K562 (cell line): ENCODE data around the gene EIF2S2. TPM values are rescaled to one million over a fixed set of nuclear protein-coding genes. Genes with fewer than 3 reads are reported as not detected.

Experiments
- ARID3B ChIP-seq: fragments of 250-450 bp; sonication (Bioruptor Pico); IDR thresholded peaks from 2 replicates; pipeline ENCODE4 v1.4.0; 2020; ENCODE audit warnings: borderline replicate concordance
- EZH2 ChIP-seq: IDR thresholded peaks from 2 replicates; pipeline ENCODE4 v1.6.1; 2012; ENCODE audit warnings: low read depth, mild to moderate bottlenecking, inconsistent platforms, low read length, borderline replicate concordance
- GABPA ChIP-seq: fragments of 200-800 bp; sonication (Bioruptor generic); conservative IDR thresholded peaks from 2 replicates; pipeline ENCODE4 v1.6.1; 2016; ENCODE audit warnings: low read depth, missing genetic modification characterization, missing compliant biosample characterization
- L3MBTL2 ChIP-seq: fragments of 450-650 bp; IDR thresholded peaks from 2 replicates; pipeline ENCODE4 v1.6.1; 2016; ENCODE audit warnings: mild to moderate bottlenecking, moderate library complexity
- MTA2 ChIP-seq: fragments of 450-650 bp; IDR thresholded peaks from 2 replicates; pipeline ENCODE4 v1.6.1; 2016; ENCODE audit warnings: low read depth
- NEUROD1 ChIP-seq: fragments of 150-350 bp; IDR thresholded peaks from 2 replicates; pipeline ENCODE4 v1.6.1; 2014; ENCODE audit warnings: borderline replicate concordance, low read length, low read depth; ENCODE audit not compliant: partially characterized antibody
- RAD21 ChIP-seq, 2 experiments: fragments of 250-450 bp in 1 of 2; fragments of 450-650 bp in 1 of 2; sonication (Bioruptor Pico) in 1 of 2; formaldehyde crosslinking in 1 of 2; IDR thresholded peaks in 1 of 2; conservative IDR thresholded peaks in 1 of 2; 2 replicates each; pipeline versions ENCODE4 v1.4.0 to v1.8.0; 2020 to 2022; ENCODE audit warnings: mild to moderate bottlenecking in 2 of 2, moderate library complexity in 1 of 2
- REST ChIP-seq, 2 experiments: fragments of 450-650 bp; formaldehyde crosslinking in 1 of 2; IDR thresholded peaks; 2 replicates each; pipeline versions ENCODE4 v1.4.0 to v1.6.1; 2014 to 2020; ENCODE audit warnings: mild to moderate bottlenecking in 2 of 2, borderline replicate concordance in 1 of 2, low read depth in 1 of 2
- RFX5 ChIP-seq: IDR thresholded peaks from 2 replicates; pipeline ENCODE4 v1.6.1; 2011; ENCODE audit warnings: low read depth, mild to moderate bottlenecking, improper control_type of control experiment, low read length
- TEAD4 ChIP-seq, 2 experiments: sonication (generic) in 1 of 2; formaldehyde crosslinking in 1 of 2; IDR thresholded peaks; 2 replicates each; pipeline versions ENCODE4 v1.6.1 to v1.8.0; 2012 to 2022; ENCODE audit warnings: borderline replicate concordance in 1 of 2, inconsistent platforms in 1 of 2, low read length in 1 of 2, mild to moderate bottlenecking in 1 of 2, missing genetic modification reagents in 1 of 2
- ZEB2 ChIP-seq: fragments of 450-650 bp; IDR thresholded peaks from 2 replicates; pipeline ENCODE4 v1.6.1; 2016
- ZFP1 ChIP-seq: fragments of 450-650 bp; formaldehyde crosslinking; IDR thresholded peaks from 2 replicates; pipeline ENCODE4 v1.4.0; 2020; ENCODE audit warnings: mild to moderate bottlenecking, mixed read lengths
- ZNF77 ChIP-seq: fragments of 250-450 bp; sonication (Bioruptor Pico); IDR thresholded peaks from 2 replicates; pipeline ENCODE4 v1.5.0; 2020
- polyA plus RNA-seq, 8 experiments: library from polyadenylated mRNA; depleted of rRNA in 4 of 8; stranded (reverse) in 5 of 8; unstranded in 3 of 8; fragments of >200 nt; fragmentation: Nextera tagmentation in 2 of 8; fragmentation: Illumina TruSeq in 1 of 8; extraction: Ambion mirVana in 2 of 8; extraction: Trizol in 1 of 8; gene quantifications; 2 replicates each; pipeline versions ENCODE4 v1.2.1 to v1.2.3, GENCODE V29; 2011 to 2014; ENCODE audit warnings: inconsistent platforms in 1 of 8, missing spikeins in 1 of 8
- total RNA-seq, 7 experiments: library from RNA; depleted of rRNA in 6 of 7; stranded (reverse); fragments of >200 nt in 6 of 7; fragmentation: Illumina TruSeq in 2 of 7; extraction: Trizol in 2 of 7; gene quantifications; 2 replicates each; pipeline versions ENCODE4 v1.2.1 to v1.2.3, GENCODE V29; 2011 to 2021; ENCODE audit warnings: low replicate concordance in 1 of 7
- TF ChIP-seq, protein P1 (sequence below): IDR thresholded peaks from 2 replicates; pipeline ENCODE4 v1.6.1; 2011; ENCODE audit not compliant: insufficient read length; ENCODE audit errors: extremely low read depth

EIF2S2 gene
- total and polyA plus RNA-seq, 9 of the 15 experiments (the other 6 are each of a cell fraction or from before 2014, with no cell fraction given), result 79.7 to 220 (median 154) TPM

DNA sequence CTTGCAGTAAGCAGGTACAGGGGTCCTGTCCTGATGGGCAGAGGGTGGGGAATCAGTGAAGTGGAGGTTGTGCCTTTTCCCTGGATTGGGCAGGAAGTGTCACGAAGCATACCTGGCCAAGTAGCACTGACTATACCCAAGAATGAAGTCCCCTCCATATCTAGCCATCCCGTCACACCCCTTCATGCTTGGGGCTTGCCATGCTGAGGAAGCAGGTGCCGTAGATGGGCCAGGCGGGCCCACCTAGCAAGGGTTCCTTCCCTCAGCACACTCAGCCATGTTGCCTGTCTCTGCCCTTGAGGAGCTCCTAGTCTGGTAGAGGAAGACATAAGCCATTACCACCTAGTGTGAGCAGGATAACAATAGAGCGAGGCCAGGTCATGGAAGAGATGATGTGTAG lies 33.5 kb downstream of the EIF2S2 start (continued):
- no peak for TF ChIP-seq REST (IDR thresholded peaks at IDR 0.05; ENCODE audit: borderline replicate concordance)
- TF ChIP-seq REST (CRISPR knock-in tag; IDR thresholded peaks at IDR 0.05; ENCODE audit: low read depth), result no peak
- TF ChIP-seq ZNF77 (CRISPR knock-in tag), result no peak
- TF ChIP-seq ZFP1, result no peak
- TF ChIP-seq, protein P1, sequence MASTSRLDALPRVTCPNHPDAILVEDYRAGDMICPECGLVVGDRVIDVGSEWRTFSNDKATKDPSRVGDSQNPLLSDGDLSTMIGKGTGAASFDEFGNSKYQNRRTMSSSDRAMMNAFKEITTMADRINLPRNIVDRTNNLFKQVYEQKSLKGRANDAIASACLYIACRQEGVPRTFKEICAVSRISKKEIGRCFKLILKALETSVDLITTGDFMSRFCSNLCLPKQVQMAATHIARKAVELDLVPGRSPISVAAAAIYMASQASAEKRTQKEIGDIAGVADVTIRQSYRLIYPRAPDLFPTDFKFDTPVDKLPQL, result no peak
- TF ChIP-seq ARID3B (CRISPR knock-in tag), result no peak
- TF ChIP-seq L3MBTL2, result no peak
- no peak for TF ChIP-seq MTA2
- TF ChIP-seq NEUROD1, result no peak
- TF ChIP-seq TEAD4 (IDR thresholded peaks at IDR 0.05; ENCODE audit: low read length), result no peak
- no peak for TF ChIP-seq TEAD4 (CRISPR knock-in tag; IDR thresholded peaks at IDR 0.05; ENCODE audit: borderline replicate concordance)
- TF ChIP-seq RFX5, result no peak
- TF ChIP-seq ZEB2, result no peak
- no peak for TF ChIP-seq GABPA
- TF ChIP-seq RAD21 (CRISPR knock-in tag; conservative IDR thresholded peaks at IDR 0.05 in 1 of 2, IDR thresholded peaks at IDR 0.05 in 1 of 2), result no peak
- no peak for TF ChIP-seq EZH2
